GM13977 (cell line): ENCODE data around the gene TFCP2.

Experiments used
- DNase-seq: peaks from one replicate; pipeline ENCODE4 v3.0.0; 2012; ENCODE audit warnings: low spot score
- CTCF ChIP-seq: IDR thresholded peaks from 2 replicates; pipeline ENCODE4 v1.5.1; 2012; ENCODE audit warnings: mild to moderate bottlenecking, control low read depth; ENCODE audit not compliant: insufficient read depth; ENCODE audit errors: extremely low read depth, missing control alignments
- in situ Hi-C: fragments of 300-500 bp; cut with MboI; formaldehyde crosslinking; loops from one replicate; pipeline ENCODE4 v1.12.0; 2022; ENCODE audit warnings: low sequenced_read_pairs, low pct_unique_long_range_greater_than_20kb, mixed read lengths, inconsistent platforms; ENCODE audit not compliant: unreplicated experiment

The TFCP2 gene

DNA sequence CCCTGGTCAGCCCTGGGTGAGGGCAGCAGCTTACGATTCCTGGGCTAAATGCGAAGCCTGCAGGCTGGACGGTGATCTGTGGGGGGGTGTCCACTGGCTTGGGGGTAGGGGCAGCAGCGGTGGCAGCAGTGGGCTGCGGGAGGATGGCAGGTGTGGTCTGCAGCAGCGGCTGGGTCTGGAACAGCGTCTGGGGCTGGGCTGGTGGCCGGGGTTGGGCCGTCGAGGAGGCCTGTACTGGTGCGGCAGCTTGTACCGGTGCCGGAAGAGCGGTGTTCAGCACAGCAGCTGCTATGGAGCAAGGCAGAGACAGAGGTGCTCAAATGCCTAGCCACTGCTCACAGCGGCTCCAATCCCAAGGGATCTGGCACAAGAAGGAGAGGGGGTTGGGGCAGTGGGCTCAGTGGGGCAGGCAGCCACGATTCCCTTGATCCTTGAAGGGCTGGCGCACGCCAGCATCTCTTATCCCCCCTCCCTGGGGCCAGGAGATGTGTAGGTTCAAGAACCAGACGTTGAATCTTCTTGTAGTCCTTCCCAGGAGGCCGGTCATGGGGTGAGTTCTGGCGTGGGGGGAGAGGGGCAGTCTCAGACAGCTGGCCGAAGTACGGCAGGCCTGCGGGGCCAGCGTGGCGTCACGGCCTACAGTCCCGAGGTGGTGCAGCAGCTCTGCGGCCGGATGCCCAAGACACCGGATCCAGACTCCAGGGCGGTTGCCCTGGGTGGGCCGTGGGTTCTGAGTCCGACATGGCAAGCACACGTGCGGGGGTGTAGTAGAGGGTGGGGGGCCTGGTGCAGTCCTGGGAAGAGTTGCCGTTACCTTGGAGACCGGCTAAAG is 25.0 kb upstream of the TFCP2 start:
- in situ Hi-C loops, result no loop called here
- DNase-seq, result no peak
- TF ChIP-seq CTCF, result no peak

GRCh38 chr12:51196547-51196946 is 23.6 kb upstream of the TFCP2 start:
- DNase-seq, result no peak
- no peak for TF ChIP-seq CTCF
- in situ Hi-C loops, result no loop called here

DNA sequence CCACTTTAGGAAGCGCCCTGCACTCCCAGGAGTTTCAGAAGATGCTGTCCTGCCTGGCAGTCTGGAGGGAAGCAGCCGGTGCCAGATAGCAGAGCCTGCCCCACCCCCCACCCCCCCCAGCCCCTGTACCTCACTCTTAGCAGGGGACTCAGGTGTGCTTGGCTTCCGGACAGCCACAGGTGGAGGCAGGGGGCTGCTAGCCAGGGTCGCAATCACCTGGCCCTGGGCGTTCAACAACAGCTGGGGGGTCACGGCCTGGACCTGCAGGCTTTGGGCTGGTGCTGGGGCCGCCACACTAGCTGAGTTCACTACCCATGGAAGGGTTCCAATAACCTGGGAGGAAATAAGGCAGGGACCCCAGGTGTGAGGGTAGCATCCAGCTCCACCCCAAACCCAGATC is 22.9 kb upstream of the TFCP2 start:
- DNase-seq, result no peak
- in situ Hi-C loops, result no loop called here
- no peak for TF ChIP-seq CTCF

DNA sequence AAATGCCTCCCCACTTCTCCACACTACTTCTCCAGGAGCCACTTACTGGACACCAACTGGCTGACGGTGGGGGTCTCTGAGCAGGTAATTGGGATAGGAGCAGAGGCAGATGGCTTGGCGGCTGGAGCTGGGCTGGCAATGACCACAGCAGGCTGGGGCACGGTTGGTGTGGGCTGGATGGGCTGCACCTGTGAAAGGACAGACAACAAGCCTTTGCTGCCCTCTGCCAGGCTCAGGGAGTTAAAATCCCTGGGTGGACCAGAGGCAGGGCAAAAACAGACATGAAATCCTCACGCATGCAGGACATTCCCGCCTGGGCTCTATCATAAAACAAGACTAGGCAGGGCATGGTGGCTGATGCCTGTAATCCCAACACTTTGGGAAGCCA is 19.3 kb upstream of the TFCP2 start:
- DNase-seq, result no peak
- in situ Hi-C loops, result no loop called here
- no peak for TF ChIP-seq CTCF

DNA sequence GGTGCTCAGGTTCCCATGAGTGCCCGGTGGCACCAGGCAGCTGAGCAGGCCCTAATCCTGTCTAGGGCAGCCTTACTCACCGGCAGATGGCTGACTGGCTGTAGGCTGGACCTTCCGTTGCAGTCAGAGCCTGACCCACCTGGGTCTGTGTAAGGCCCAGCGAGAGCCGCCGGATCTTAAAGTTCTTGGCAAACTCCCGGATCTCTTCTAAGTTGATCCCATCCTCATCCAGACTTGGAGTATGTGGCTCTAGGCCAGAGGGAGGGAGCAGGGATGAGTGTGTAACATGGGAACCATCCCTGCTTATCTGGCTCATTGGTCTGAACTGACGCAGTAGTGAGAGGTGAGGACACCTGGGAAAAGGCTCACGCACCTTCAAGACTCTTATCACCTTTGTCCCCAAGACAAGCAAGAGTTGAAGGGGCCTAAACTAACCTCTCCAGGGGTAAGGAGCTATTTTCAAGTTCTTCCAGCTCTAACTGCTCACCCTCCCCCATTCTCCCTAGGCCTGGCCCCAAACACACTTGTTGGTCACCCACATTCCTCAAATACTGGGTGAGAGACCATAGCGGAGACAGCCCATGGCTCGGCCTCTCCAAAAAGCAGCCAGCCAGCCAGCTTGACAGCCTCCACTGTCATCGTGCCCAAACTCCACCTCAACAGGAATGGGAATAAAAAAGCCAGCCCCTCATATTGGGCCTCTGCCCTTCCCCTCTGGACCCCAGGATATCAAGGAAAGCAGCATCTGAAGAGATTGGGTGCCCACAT is 18.8 kb upstream of the TFCP2 start:
- in situ Hi-C loops, result no loop called here
- no peak for TF ChIP-seq CTCF
- DNase-seq, result no peak

- TF ChIP-seq CTCF, result no peak
- no peak for DNase-seq
- in situ Hi-C loops, result no loop called here
These were observed 17.9 kb upstream of the TFCP2 start for GRCh38 chr12:51190820-51191219.
